Activated CD4-positive, alpha-beta T cell treated with anti-CD3 and anti-CD28 coated beads, Interleukin-2, amount 10 ng/mL, durations not matched to agents 24 days and 14 days (primary cell): ENCODE measurements around the gene CCPG1. TPM values are rescaled to one million over a fixed set of nuclear protein-coding genes. Genes with fewer than 3 reads are reported as not detected.

Source experiments
- DNase-seq: peaks from one replicate; pipeline ENCODE4 v3.0.0; 2022
- H3K27ac Mint-ChIP-seq: one replicate; pipeline ENCODE4 v1.8.0; 2022; ENCODE audit warnings: mild to moderate bottlenecking, mixed read lengths
- H3K27me3 Mint-ChIP-seq: one replicate; pipeline ENCODE4 v1.8.0; 2022; ENCODE audit warnings: mixed read lengths
- H3K36me3 Mint-ChIP-seq: one replicate; pipeline ENCODE4 v1.8.0; 2022; ENCODE audit warnings: low read depth, mild to moderate bottlenecking, mixed read lengths
- H3K4me1 Mint-ChIP-seq: one replicate; pipeline ENCODE4 v1.8.0; 2021; ENCODE audit warnings: mixed read lengths
- H3K4me3 Mint-ChIP-seq: one replicate; pipeline ENCODE4 v1.8.0; 2022; ENCODE audit warnings: mild to moderate bottlenecking, moderate library complexity, mixed read lengths
- H3K9me3 Mint-ChIP-seq: one replicate; pipeline ENCODE4 v1.8.0; 2021; ENCODE audit warnings: mixed read lengths
- intact Hi-C: fragments of 100-400 bp; cut with micrococcal nuclease; formaldehyde crosslinking; loops from one replicate; pipeline ENCODE4 v1.15.1; 2023
- total RNA-seq: library from RNA; stranded (reverse); gene quantifications from 2 replicates; pipeline ENCODE4 v1.2.3, GENCODE V29; 2022

Gene CCPG1
- total RNA-seq, 1 donor from 2014 or later = 9.0 TPM

- intact Hi-C loops = no loop called here
- DNase-seq = no peak
- peaks cover 18% of the 10 kb centered on the region for H3K36me3 Mint-ChIP-seq
- H3K27me3 Mint-ChIP-seq = no peaks in the 10 kb centered on the region
- peaks cover 2% of the 10 kb centered on the region for H3K4me1 Mint-ChIP-seq
- no peak overlapping the region for H3K4me3 Mint-ChIP-seq
- H3K27ac Mint-ChIP-seq = no peak overlapping the region
- no peaks in the 10 kb centered on the region for H3K9me3 Mint-ChIP-seq
Measured at GRCh38 chr15:55361048-55361447, 47.1 kb downstream of the CCPG1 start.

GRCh38 chr15:55360256-55360655, 47.9 kb downstream of the CCPG1 start:
- Mint-ChIP-seq H3K36me3 (peaks cover 21% of the 10 kb centered on the region), H3K27ac (no peak overlapping the region), H3K4me1 (peaks cover 2% of the 10 kb centered on the region), H3K27me3 (no peaks in the 10 kb centered on the region), H3K4me3 (no peak overlapping the region), H3K9me3 (no peaks in the 10 kb centered on the region)
- intact Hi-C loops = no loop called here
- DNase-seq = no peak

GRCh38 chr15:55358471-55358870, 49.7 kb downstream of the CCPG1 start:
- Mint-ChIP-seq H3K4me1 (peaks cover 2% of the 10 kb centered on the region), H3K27me3 (no peaks in the 10 kb centered on the region), H3K27ac (no peak overlapping the region), H3K36me3 (peaks cover 21% of the 10 kb centered on the region), H3K4me3 (no peak overlapping the region), H3K9me3 (no peaks in the 10 kb centered on the region)
- no peak for DNase-seq
- intact Hi-C loops = no loop called here

- no peak overlapping the region for H3K4me3 Mint-ChIP-seq
- no peak overlapping the region for H3K27ac Mint-ChIP-seq
Measured at GRCh38 chr15:55357774-55358173, 50.4 kb downstream of the CCPG1 start.

GRCh38 chr15:55356985-55357585, 51.1 kb downstream of the CCPG1 start:
- no peak overlapping the region for H3K27ac Mint-ChIP-seq
- peaks cover 2% of the 10 kb centered on the region for H3K4me1 Mint-ChIP-seq
- peaks cover 22% of the 10 kb centered on the region for H3K36me3 Mint-ChIP-seq

More at GRCh38 chr15:55357774-55358173, 50.4 kb downstream of the CCPG1 start:
- Mint-ChIP-seq H3K9me3 (no peaks in the 10 kb centered on the region), H3K36me3 (peaks cover 21% of the 10 kb centered on the region), H3K27me3 (no peaks in the 10 kb centered on the region), H3K4me1 (peaks cover 2% of the 10 kb centered on the region)
- intact Hi-C loops = no loop called here
- no peak for DNase-seq

GRCh38 chr15:55353025-55353424, 55.1 kb downstream of the CCPG1 start:
- H3K4me1 Mint-ChIP-seq = peaks cover 2% of the 10 kb centered on the region
- no peak overlapping the region for H3K4me3 Mint-ChIP-seq
- no peak overlapping the region for H3K27ac Mint-ChIP-seq
- intact Hi-C loops = no loop called here
- DNase-seq = no peak
- H3K9me3 Mint-ChIP-seq = no peaks in the 10 kb centered on the region
- peaks cover 30% of the 10 kb centered on the region for H3K36me3 Mint-ChIP-seq
- no peaks in the 10 kb centered on the region for H3K27me3 Mint-ChIP-seq

More at GRCh38 chr15:55356985-55357585, 51.1 kb downstream of the CCPG1 start:
- intact Hi-C loops = no loop called here
- no peak for DNase-seq
- Mint-ChIP-seq H3K9me3 (no peaks in the 10 kb centered on the region), H3K27me3 (no peaks in the 10 kb centered on the region), H3K4me3 (no peak overlapping the region)

- Mint-ChIP-seq H3K27ac (no peak overlapping the region), H3K4me3 (no peak overlapping the region), H3K9me3 (no peaks in the 10 kb centered on the region), H3K27me3 (no peaks in the 10 kb centered on the region), H3K4me1 (no peaks in the 10 kb centered on the region), H3K36me3 (peaks cover 30% of the 10 kb centered on the region)
- intact Hi-C loops = no loop called here
- DNase-seq = no peak
Measured at GRCh38 chr15:55349282-55349681, 58.9 kb downstream of the CCPG1 start.

GRCh38 chr15:55348281-55348778, 59.8 kb downstream of the CCPG1 start:
- no peaks in the 10 kb centered on the region for H3K27me3 Mint-ChIP-seq
- no peak for DNase-seq
- H3K4me1 Mint-ChIP-seq = no peaks in the 10 kb centered on the region
- intact Hi-C loops = no loop called here
- no peak overlapping the region for H3K4me3 Mint-ChIP-seq
- H3K9me3 Mint-ChIP-seq = no peaks in the 10 kb centered on the region
- peaks cover 35% of the 10 kb centered on the region for H3K36me3 Mint-ChIP-seq
- no peak overlapping the region for H3K27ac Mint-ChIP-seq

- Mint-ChIP-seq H3K27ac (peak overlapping the region; percentile 49), H3K4me1 (no peaks in the 10 kb centered on the region)
Measured at GRCh38 chr15:55344206-55344605, 64.0 kb downstream of the CCPG1 start.

GRCh38 chr15:55343168-55343567, 65.0 kb downstream of the CCPG1 start:
- DNase-seq = no peak
- no peak overlapping the region for H3K27ac Mint-ChIP-seq
- H3K4me1 Mint-ChIP-seq = no peaks in the 10 kb centered on the region
- peaks cover 33% of the 10 kb centered on the region for H3K36me3 Mint-ChIP-seq
- H3K4me3 Mint-ChIP-seq = no peak overlapping the region
- intact Hi-C loops = no loop called here
- H3K27me3 Mint-ChIP-seq = no peaks in the 10 kb centered on the region
- H3K9me3 Mint-ChIP-seq = no peaks in the 10 kb centered on the region

More at GRCh38 chr15:55344206-55344605, 64.0 kb downstream of the CCPG1 start:
- no peaks in the 10 kb centered on the region for H3K27me3 Mint-ChIP-seq
- intact Hi-C loops = no loop called here
- DNase-seq = no peak
- H3K36me3 Mint-ChIP-seq = peaks cover 36% of the 10 kb centered on the region
- no peak overlapping the region for H3K4me3 Mint-ChIP-seq
- no peaks in the 10 kb centered on the region for H3K9me3 Mint-ChIP-seq

GRCh38 chr15:55337160-55337559, 71.0 kb downstream of the CCPG1 start:
- Mint-ChIP-seq H3K27me3 (no peaks in the 10 kb centered on the region), H3K36me3 (peaks cover 29% of the 10 kb centered on the region), H3K4me3 (no peak overlapping the region), H3K27ac (no peak overlapping the region), H3K4me1 (no peaks in the 10 kb centered on the region), H3K9me3 (no peaks in the 10 kb centered on the region)
- intact Hi-C loops = no loop called here
- no peak for DNase-seq

- H3K36me3 Mint-ChIP-seq = peaks cover 38% of the 10 kb centered on the region
- no peaks in the 10 kb centered on the region for H3K9me3 Mint-ChIP-seq
- no peaks in the 10 kb centered on the region for H3K4me1 Mint-ChIP-seq
- intact Hi-C loops = no loop called here
- H3K4me3 Mint-ChIP-seq = no peak overlapping the region
- H3K27me3 Mint-ChIP-seq = no peaks in the 10 kb centered on the region
- H3K27ac Mint-ChIP-seq = no peak overlapping the region
- no peak for DNase-seq
Measured at GRCh38 chr15:55334997-55335396, 73.2 kb downstream of the CCPG1 start.

GRCh38 chr15:55334371-55334770, 73.8 kb downstream of the CCPG1 start:
- intact Hi-C loops = no loop called here
- DNase-seq = no peak
- Mint-ChIP-seq H3K36me3 (peaks cover 37% of the 10 kb centered on the region), H3K27ac (no peak overlapping the region), H3K4me1 (no peaks in the 10 kb centered on the region), H3K4me3 (no peak overlapping the region), H3K9me3 (no peaks in the 10 kb centered on the region), H3K27me3 (no peaks in the 10 kb centered on the region)

- Mint-ChIP-seq H3K27ac (no peak overlapping the region), H3K4me3 (no peak overlapping the region), H3K27me3 (no peaks in the 10 kb centered on the region), H3K4me1 (peaks cover 6% of the 10 kb centered on the region), H3K9me3 (no peaks in the 10 kb centered on the region), H3K36me3 (peaks cover 25% of the 10 kb centered on the region)
- intact Hi-C loops = no loop called here
- no peak for DNase-seq
Measured at GRCh38 chr15:55327387-55327786, 80.8 kb downstream of the CCPG1 start.

GRCh38 chr15:55322467-55322866, 85.7 kb downstream of the CCPG1 start:
- H3K9me3 Mint-ChIP-seq = no peaks in the 10 kb centered on the region
- no peak for DNase-seq
- peak overlapping the region; percentile 15 for H3K27ac Mint-ChIP-seq
- intact Hi-C loops = no loop called here
- peaks cover 15% of the 10 kb centered on the region for H3K36me3 Mint-ChIP-seq
- no peaks in the 10 kb centered on the region for H3K27me3 Mint-ChIP-seq
- H3K4me3 Mint-ChIP-seq = no peak overlapping the region
- peaks cover 21% of the 10 kb centered on the region for H3K4me1 Mint-ChIP-seq
